ENCODE results near the gene LGALS16. TPM values are rescaled to one million over a fixed set of nuclear protein-coding genes. Genes with fewer than 3 reads are reported as not detected.

LGALS16 gene
- polyA plus RNA-seq, 1 donor, result not detected

Other genes with a start within 250 kb of the LGALS16 start
- gene ZFP36, start 249.1 kb upstream of the LGALS16 start, polyA plus RNA-seq, result 419 TPM
- 21.1 TPM for gene PLEKHG2, start 243.2 kb upstream of the LGALS16 start, polyA plus RNA-seq
- gene RPS16, start 220.0 kb upstream of the LGALS16 start, polyA plus RNA-seq, result 1,947 TPM
- gene SUPT5H, start 210.3 kb upstream of the LGALS16 start, polyA plus RNA-seq, result 119 TPM
- 62.7 TPM for gene TIMM50, start 175.1 kb upstream of the LGALS16 start, polyA plus RNA-seq
- gene DLL3, start 157.0 kb upstream of the LGALS16 start, polyA plus RNA-seq, result 0.90 TPM
- 0.19 TPM for gene SELENOV, start 140.8 kb upstream of the LGALS16 start, polyA plus RNA-seq
- 2.0 TPM for gene EID2B, start 123.1 kb upstream of the LGALS16 start, polyA plus RNA-seq
- gene EID2, start 115.8 kb upstream of the LGALS16 start, polyA plus RNA-seq, result 11.2 TPM
- not detected for gene LGALS13, start 53.4 kb upstream of the LGALS16 start, polyA plus RNA-seq
- gene LGALS14, start 48.6 kb downstream of the LGALS16 start, polyA plus RNA-seq, result not detected
- 0.85 TPM for gene CLC, start 82.1 kb downstream of the LGALS16 start, polyA plus RNA-seq
- not detected for gene LEUTX, start 122.9 kb downstream of the LGALS16 start, polyA plus RNA-seq
- gene DYRK1B, start 178.2 kb downstream of the LGALS16 start, polyA plus RNA-seq, result 27.6 TPM
- 226 TPM for gene FBL, start 190.5 kb downstream of the LGALS16 start, polyA plus RNA-seq

All from large intestine (tissue), 1 donor.